Measurements from ENCODE around the gene SORBS1. TPM values are rescaled to one million over a fixed set of nuclear protein-coding genes. Genes with fewer than 3 reads are reported as not detected.

SORBS1 gene
- total RNA-seq, 4 donors from 2014 or later = 21.5 to 65.8 (median 30.1) TPM

- H3K27me3 ChIP-seq = no peaks in the 10 kb centered on the region
- no peak for DNase-seq
- no peaks in the 10 kb centered on the region for H3K36me3 ChIP-seq
- H3K4me1 ChIP-seq = peaks cover 12 to 16% of the 10 kb centered on the region in 2 donors
- intact Hi-C loops (cut with DNase I) = no loop called here
- no peak for TF ChIP-seq POLR2A (IDR thresholded peaks at IDR 0.05)
- no peaks in the 10 kb centered on the region for H3K9me3 ChIP-seq
- H3K4me3 ChIP-seq (replicated peaks in 1 of 3) = no peak overlapping the region
- H3K27ac ChIP-seq = no peak overlapping the region
- 48 to 64% methylated on average over 9 of the region's 9 CpGs for WGBS, 2 donors
Measured at GRCh38 chr10:95459446-95460045, 101.6 kb downstream of the SORBS1 start.

GRCh38 chr10:95458871-95459270, 102.3 kb downstream of the SORBS1 start:
- Histone ChIP-seq H3K27ac (no peak overlapping the region), H3K4me1 (peaks cover 12 to 16% of the 10 kb centered on the region in 2 donors), H3K36me3 (no peaks in the 10 kb centered on the region), H3K4me3 (replicated peaks in 1 of 3) (no peak overlapping the region), H3K9me3 (no peaks in the 10 kb centered on the region), H3K27me3 (no peaks in the 10 kb centered on the region)
- DNase-seq = no peak
- 17 to 22% methylated on average over 1 of the region's 1 CpG for WGBS, 2 donors
- intact Hi-C loops (cut with DNase I) = no loop called here
- TF ChIP-seq CTCF (IDR thresholded peaks at IDR 0.05) = no peak
- TF ChIP-seq POLR2A (IDR thresholded peaks at IDR 0.05) = no peak

GRCh38 chr10:95458014-95458413, 103.2 kb downstream of the SORBS1 start:
- Histone ChIP-seq H3K4me1 (peaks cover 12 to 16% of the 10 kb centered on the region in 2 donors), H3K27ac (no peak overlapping the region), H3K27me3 (no peaks in the 10 kb centered on the region), H3K9me3 (no peaks in the 10 kb centered on the region), H3K4me3 (replicated peaks in 1 of 3) (no peak overlapping the region), H3K36me3 (no peaks in the 10 kb centered on the region)
- TF ChIP-seq CTCF (IDR thresholded peaks at IDR 0.05) = no peak
- no peak for TF ChIP-seq POLR2A (IDR thresholded peaks at IDR 0.05)
- DNase-seq = no peak
- intact Hi-C loops (cut with DNase I) = no loop called here
- 87 to 90% methylated on average over 2 of the region's 2 CpGs for WGBS, 2 donors

GRCh38 chr10:95457319-95457886, 103.8 kb downstream of the SORBS1 start:
- Histone ChIP-seq H3K9me3 (no peaks in the 10 kb centered on the region), H3K4me1 (peaks cover 12 to 16% of the 10 kb centered on the region in 2 donors), H3K27me3 (no peaks in the 10 kb centered on the region), H3K4me3 (replicated peaks in 1 of 3) (no peak overlapping the region), H3K27ac (no peak overlapping the region), H3K36me3 (no peaks in the 10 kb centered on the region)
- intact Hi-C loops (cut with DNase I) = no loop called here
- WGBS, 2 donors = 81 to 87% methylated on average over 5 of the region's 5 CpGs
- TF ChIP-seq CTCF (IDR thresholded peaks at IDR 0.05) = no peak
- TF ChIP-seq POLR2A (IDR thresholded peaks at IDR 0.05) = no peak
- no peak for DNase-seq

DNA sequence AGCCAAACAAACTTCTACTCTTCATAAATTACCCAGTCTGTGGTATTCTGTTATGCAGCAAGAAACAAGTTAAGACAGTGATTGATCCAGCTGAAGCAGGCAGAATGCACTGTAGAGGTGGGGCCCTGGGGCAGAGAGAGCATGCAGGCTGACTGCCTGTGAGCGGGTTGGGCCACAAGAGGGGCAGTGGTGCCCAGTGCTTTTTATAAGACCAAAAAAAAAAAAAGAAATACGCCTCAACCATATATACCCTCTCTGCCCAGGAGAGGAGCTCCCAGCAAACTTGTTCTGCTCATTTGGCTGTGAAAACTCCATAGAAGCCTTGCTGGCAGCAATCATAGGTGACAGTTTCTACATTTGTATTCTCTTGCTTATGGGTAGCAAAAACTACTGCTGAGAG, 104.7 kb downstream of the SORBS1 start:
- H3K4me3 ChIP-seq (replicated peaks in 1 of 3) = no peak overlapping the region
- TF ChIP-seq CTCF (IDR thresholded peaks at IDR 0.05) (no peak), POLR2A (IDR thresholded peaks at IDR 0.05) (no peak)
- intact Hi-C loops (cut with DNase I) = no loop called here
- H3K27ac ChIP-seq = no peak overlapping the region
- no peaks in the 10 kb centered on the region for H3K27me3 ChIP-seq
- H3K9me3 ChIP-seq = no peaks in the 10 kb centered on the region
- DNase-seq = no peak
- no peaks in the 10 kb centered on the region for H3K36me3 ChIP-seq
- 74 to 84% methylated on average over 2 of the region's 2 CpGs for WGBS, 2 donors
- H3K4me1 ChIP-seq = peaks cover 12 to 16% of the 10 kb centered on the region in 2 donors
